GM12878 (cell line): ENCODE measurements around the gene RIMBP2. TPM values are rescaled to one million over a fixed set of nuclear protein-coding genes. Genes with fewer than 3 reads are reported as not detected.
A peak's percentile ranks its signal among the peaks of the same experiment; 100 is the strongest.

ENCODE experiments used
- ATAC-seq: fragments of 200-7000 bp; cut with Tn5 transposase; 3 replicates; pipeline ENCODE4 v1.9.1; 2020; ENCODE audit warnings: mild to moderate bottlenecking, moderate library complexity
- BruUV-seq: library from RNA; stranded (reverse); fragments of 400-500 nt; replicated peaks from 2 replicates; lab custom pipeline; 2021; lab: Mats Ljungman, UMichigan
- CTCF ChIA-PET: fragments of 300-600 bp; sonication (Branson Sonifier 250); formaldehyde crosslinking; extraction: SDS; loops from one replicate; lab custom pipeline; 2021; ENCODE audit warnings: inconsistent platforms; lab: Yijun Ruan, JAX
- POLR2A ChIA-PET: fragments of 350-600 bp; formaldehyde crosslinking; extraction: SDS; loops from one replicate; lab custom pipeline; 2021; ENCODE audit warnings: inconsistent platforms; lab: Charles Lee
- RAD21 ChIA-PET: fragments of 300-600 bp; sonication (Branson Sonifier 250); formaldehyde crosslinking; loops from one replicate; lab custom pipeline; 2023; ENCODE audit warnings: antibody characterized with exemption; ENCODE audit not compliant: unreplicated experiment; lab: Charles Lee
- SMC1A ChIA-PET: fragments of 300-600 bp; sonication (Branson Sonifier 250); formaldehyde crosslinking; loops from one replicate; lab custom pipeline; 2023; ENCODE audit not compliant: unreplicated experiment, uncharacterized antibody; lab: Charles Lee
- DNase-seq: peaks from one replicate; pipeline ENCODE4 v3.0.0-alpha.2; 2011; ENCODE audit warnings: low read depth, low spot score
- FAIRE-seq: peaks from 3 replicates; lab custom pipeline; 2011; peaks lifted over from hg19 to GRCh38; lab: Jason Lieb, UNC
- H2AFZ ChIP-seq: 2 replicates; pipeline ENCODE4 v1.6.0; 2011; ENCODE audit warnings: low read depth, low read length, control low read depth; ENCODE audit not compliant: control insufficient read depth
- H3K27ac ChIP-seq: 2 replicates; pipeline ENCODE4 v1.5.1; 2011; ENCODE audit warnings: control low read depth; ENCODE audit not compliant: control insufficient read depth, insufficient read depth
- H3K27me3 ChIP-seq, 2 experiments: replicated peaks in 1 of 2; 2 replicates each; pipeline versions ENCODE4 v1.6.0 to v1.6.1; 2011; ENCODE audit warnings: low read length in 1 of 2; ENCODE audit not compliant: control insufficient read depth in 2 of 2, insufficient read depth in 2 of 2
- H3K36me3 ChIP-seq, 2 experiments: 2 replicates each; pipeline ENCODE4 v1.5.1; 2011; ENCODE audit warnings: low read length in 1 of 2; ENCODE audit not compliant: control insufficient read depth in 2 of 2, insufficient read depth in 2 of 2
- H3K4me1 ChIP-seq: 2 replicates; pipeline ENCODE4 v1.6.1; 2011; ENCODE audit warnings: mild to moderate bottlenecking, low read length, moderate library complexity, mixed read lengths; ENCODE audit not compliant: control insufficient read depth, insufficient read depth
- H3K4me2 ChIP-seq: 2 replicates; pipeline ENCODE4 v1.6.0; 2011; ENCODE audit warnings: control low read depth; ENCODE audit not compliant: control insufficient read depth, insufficient read depth
- H3K4me3 ChIP-seq: fragments of 200-600 bp; sonication (generic); 2 replicates; pipeline ENCODE4 v1.5.1; 2016
- H3K79me2 ChIP-seq: 2 replicates; pipeline ENCODE4 v1.6.0; 2011; ENCODE audit warnings: low read length; ENCODE audit not compliant: control insufficient read depth, insufficient read depth
- H3K9ac ChIP-seq: 2 replicates; pipeline ENCODE4 v1.8.0; 2011; ENCODE audit warnings: low read length, control low read depth, mixed read lengths; ENCODE audit not compliant: control insufficient read depth, insufficient read depth
- H3K9me3 ChIP-seq: replicated peaks from 3 replicates; pipeline ENCODE4 v1.5.1; 2011; ENCODE audit warnings: mild to moderate bottlenecking, low read length; ENCODE audit not compliant: control insufficient read depth, insufficient read depth
- H4K20me1 ChIP-seq: 2 replicates; pipeline ENCODE4 v1.6.0; 2011; ENCODE audit not compliant: control insufficient read depth, insufficient read depth
- TCF3 ChIP-seq: IDR thresholded peaks from 2 replicates; pipeline ENCODE4 v1.6.1; 2012; ENCODE audit warnings: low read depth, mild to moderate bottlenecking, low read length, borderline replicate concordance; ENCODE audit not compliant: insufficient read depth
- ZNF217 ChIP-seq: fragments of 450-650 bp; IDR thresholded peaks from 2 replicates; pipeline ENCODE4 v1.6.1; 2017; ENCODE audit warnings: antibody characterized with exemption, mild to moderate bottlenecking
- WGBS: methylation state at CpG from one replicate; pipeline ENCODE4 v1.1.6; 2016; ENCODE audit warnings: low lambda C conversion rate; ENCODE audit not compliant: insufficient replicate concordance, insufficient coverage; ENCODE audit errors: missing lambda C conversion rate; 5-methylcytosine and 5-hydroxymethylcytosine counted together
- in situ Hi-C: fragments of 300-500 bp; cut with MboI; formaldehyde crosslinking; loops from 9 replicates; pipeline ENCODE4 v1.14.3; 2018; ENCODE audit warnings: mixed read lengths
- intact Hi-C: fragments of 100-400 bp; cut with micrococcal nuclease; formaldehyde crosslinking; loops from one replicate; pipeline ENCODE4 v1.14.2; 2022; ENCODE audit not compliant: unreplicated experiment
- polyA plus RNA-seq, 11 experiments: library from polyadenylated mRNA; depleted of rRNA in 4 of 11; unstranded in 6 of 11; stranded (reverse) in 5 of 11; fragments of >200 nt; fragmentation: Nextera tagmentation in 4 of 11; fragmentation: Illumina TruSeq in 1 of 11; extraction: Ambion mirVana in 4 of 11; extraction: Trizol in 1 of 11; gene quantifications; 1 replicate in 1 of 11; 2 replicates in 10 of 11; pipeline versions ENCODE4 v1.2.1 to v1.2.3, GENCODE V29; 2011 to 2016; ENCODE audit warnings: inconsistent platforms in 2 of 11, missing spikeins in 2 of 11, low read depth in 1 of 11
- total RNA-seq, 4 experiments: library from RNA; depleted of rRNA in 3 of 4; stranded (reverse); fragments of >200 nt in 3 of 4; fragmentation: Illumina TruSeq in 1 of 4; extraction: Trizol in 1 of 4; gene quantifications; 2 replicates each; pipeline versions ENCODE4 v1.2.1 to v1.2.3, GENCODE V29; 2013 to 2021
- TF ChIP-seq, protein P1 (sequence below): IDR thresholded peaks from 2 replicates; pipeline ENCODE4 v1.6.1; 2012; ENCODE audit warnings: improper control_type of control experiment, low read depth, low read length; ENCODE audit not compliant: insufficient replicate concordance

RIMBP2 gene
- total and polyA plus RNA-seq, 10 of the 15 experiments (the other 5 are each of a cell fraction or from before 2014, with no cell fraction given), result 0.04 to 2.9 (median 0.07) TPM; not detected in 1

- H3K9me3 ChIP-seq, result peaks cover 2% of the 10 kb centered on the region; the same call in 2 of the 3 replicates
- TF ChIP-seq, protein P1, sequence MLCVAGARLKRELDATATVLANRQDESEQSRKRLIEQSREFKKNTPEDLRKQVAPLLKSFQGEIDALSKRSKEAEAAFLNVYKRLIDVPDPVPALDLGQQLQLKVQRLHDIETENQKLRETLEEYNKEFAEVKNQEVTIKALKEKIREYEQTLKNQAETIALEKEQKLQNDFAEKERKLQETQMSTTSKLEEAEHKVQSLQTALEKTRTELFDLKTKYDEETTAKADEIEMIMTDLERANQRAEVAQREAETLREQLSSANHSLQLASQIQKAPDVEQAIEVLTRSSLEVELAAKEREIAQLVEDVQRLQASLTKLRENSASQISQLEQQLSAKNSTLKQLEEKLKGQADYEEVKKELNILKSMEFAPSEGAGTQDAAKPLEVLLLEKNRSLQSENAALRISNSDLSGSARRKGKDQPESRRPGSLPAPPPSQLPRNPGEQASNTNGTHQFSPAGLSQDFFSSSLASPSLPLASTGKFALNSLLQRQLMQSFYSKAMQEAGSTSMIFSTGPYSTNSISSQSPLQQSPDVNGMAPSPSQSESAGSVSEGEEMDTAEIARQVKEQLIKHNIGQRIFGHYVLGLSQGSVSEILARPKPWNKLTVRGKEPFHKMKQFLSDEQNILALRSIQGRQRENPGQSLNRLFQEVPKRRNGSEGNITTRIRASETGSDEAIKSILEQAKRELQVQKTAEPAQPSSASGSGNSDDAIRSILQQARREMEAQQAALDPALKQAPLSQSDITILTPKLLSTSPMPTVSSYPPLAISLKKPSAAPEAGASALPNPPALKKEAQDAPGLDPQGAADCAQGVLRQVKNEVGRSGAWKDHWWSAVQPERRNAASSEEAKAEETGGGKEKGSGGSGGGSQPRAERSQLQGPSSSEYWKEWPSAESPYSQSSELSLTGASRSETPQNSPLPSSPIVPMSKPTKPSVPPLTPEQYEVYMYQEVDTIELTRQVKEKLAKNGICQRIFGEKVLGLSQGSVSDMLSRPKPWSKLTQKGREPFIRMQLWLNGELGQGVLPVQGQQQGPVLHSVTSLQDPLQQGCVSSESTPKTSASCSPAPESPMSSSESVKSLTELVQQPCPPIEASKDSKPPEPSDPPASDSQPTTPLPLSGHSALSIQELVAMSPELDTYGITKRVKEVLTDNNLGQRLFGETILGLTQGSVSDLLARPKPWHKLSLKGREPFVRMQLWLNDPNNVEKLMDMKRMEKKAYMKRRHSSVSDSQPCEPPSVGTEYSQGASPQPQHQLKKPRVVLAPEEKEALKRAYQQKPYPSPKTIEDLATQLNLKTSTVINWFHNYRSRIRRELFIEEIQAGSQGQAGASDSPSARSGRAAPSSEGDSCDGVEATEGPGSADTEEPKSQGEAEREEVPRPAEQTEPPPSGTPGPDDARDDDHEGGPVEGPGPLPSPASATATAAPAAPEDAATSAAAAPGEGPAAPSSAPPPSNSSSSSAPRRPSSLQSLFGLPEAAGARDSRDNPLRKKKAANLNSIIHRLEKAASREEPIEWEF, result no peak
- TF ChIP-seq TCF3, result no peak
- TF ChIP-seq ZNF217, result peak; percentile 62; the same call in 1 of the 2 replicates
- no TSS peak for BruUV-seq
- peak overlapping the region; percentile 61; the same call in 1 of the 2 replicates for H3K27ac ChIP-seq
- no peak overlapping the region; the same call in 1 of the 2 replicates for H3K9ac ChIP-seq
- no peaks in the 10 kb centered on the region; a peak in 1 of 4 replicates for H3K27me3 ChIP-seq
- H3K4me3 ChIP-seq, result no peak overlapping the region
- SMC1A ChIA-PET, result interaction anchor here (1.2 to 1.9 kb wide), 2 partner anchors 30 to 128 kb away, joined by 3 to 5 read pairs; no protein-coding TSS in a partner anchor
- 65% methylated on average over 5 of the region's 5 CpGs for WGBS
- DNase-seq, result no peak
- no peak overlapping the region for H2AFZ ChIP-seq
- RAD21 ChIA-PET, result no interaction called here
- H4K20me1 ChIP-seq, result no peaks in the 10 kb centered on the region
- no peaks in the 10 kb centered on the region for H3K36me3 ChIP-seq
- H3K79me2 ChIP-seq, result peaks cover 11% of the 10 kb centered on the region
- H3K4me1 ChIP-seq, result no peaks in the 10 kb centered on the region
- intact Hi-C loops (loop anchor here (10.0 kb wide), 1 partner anchor 143 kb away; no protein-coding TSS in a partner anchor), in situ Hi-C loops (no loop called here)
- CTCF ChIA-PET, result no interaction called here
- no peak overlapping the region for H3K4me2 ChIP-seq
- no peak for ATAC-seq
- no peak for FAIRE-seq
- POLR2A ChIA-PET, result no interaction called here
Measured at GRCh38 chr12:130717752-130718151, 1.7 kb upstream of the RIMBP2 start.
